ENCODE data around the gene INAFM2.

The INAFM2 gene

GRCh38 chr15:40335938-40336743, 12.6 kb downstream of the INAFM2 start:
- no peak for TF ChIP-seq CTCF (conservative IDR thresholded peaks at IDR 0.05; ENCODE audit: low read depth)
- ChIA-PET CTCF (interaction anchor here (0.6 to 4.1 kb wide), 9 partner anchors 9 to 233 kb away, joined by 3 to 34 read pairs (median 3); no protein-coding TSS in a partner anchor), POLR2A (ENCODE audit: low non-redundant PET) (interaction anchor here (0.6 kb wide), 1 partner anchor 11 kb away, joined by 3 read pairs; no protein-coding TSS in a partner anchor)
- H3K27ac ChIP-seq: peak overlapping the region; percentile 99
- no peak for DNase-seq (ENCODE audit: low spot score)

GRCh38 chr15:40336744-40337122, 13.2 kb downstream of the INAFM2 start:
- POLR2A ChIA-PET (ENCODE audit: low non-redundant PET): interaction anchor here (0.6 kb wide), 2 partner anchors 12 to 44 kb away, joined by 3 read pairs; no protein-coding TSS in a partner anchor
- H3K27ac ChIP-seq: peak overlapping the region; percentile 99

GRCh38 chr15:40337597-40337996, 14.1 kb downstream of the INAFM2 start:
- POLR2A ChIA-PET (ENCODE audit: low non-redundant PET): no interaction called here
- no peak for TF ChIP-seq CTCF (conservative IDR thresholded peaks at IDR 0.05; ENCODE audit: low read depth)
- peak overlapping the region; percentile 99 for H3K27ac ChIP-seq
- CTCF ChIA-PET: interaction anchor here (0.5 to 8.3 kb wide), 16 partner anchors 9 to 127 kb away, joined by 3 to 112 read pairs (median 4); partner anchors contain the start of gene INAFM2
- DNase-seq (ENCODE audit: low spot score): no peak

More at GRCh38 chr15:40336744-40337122, 13.2 kb downstream of the INAFM2 start:
- no peak for TF ChIP-seq CTCF (conservative IDR thresholded peaks at IDR 0.05; ENCODE audit: low read depth)
- DNase-seq (ENCODE audit: low spot score): no peak
- CTCF ChIA-PET: interaction anchor here (0.6 to 4.1 kb wide), 11 partner anchors 10 to 234 kb away, joined by 3 to 34 read pairs (median 3); no protein-coding TSS in a partner anchor

- peak; percentile 88 for TF ChIP-seq CTCF (conservative IDR thresholded peaks at IDR 0.05; ENCODE audit: low read depth)
- H3K27ac ChIP-seq: peak overlapping the region; percentile 99
- DNase-seq (ENCODE audit: low spot score): peak; percentile 78
- ChIA-PET CTCF (interaction anchor here (0.5 to 8.3 kb wide), 22 partner anchors 9 to 1230 kb away, joined by 3 to 112 read pairs (median 4); partner anchors contain the start of gene INAFM2), POLR2A (ENCODE audit: low non-redundant PET) (no interaction called here)
Measured at GRCh38 chr15:40338041-40338657, 14.7 kb downstream of the INAFM2 start.

GRCh38 chr15:40338921-40339620, 15.6 kb downstream of the INAFM2 start:
- peak overlapping the region; percentile 99 for H3K27ac ChIP-seq
- TF ChIP-seq CTCF (conservative IDR thresholded peaks at IDR 0.05; ENCODE audit: low read depth): no peak
- CTCF ChIA-PET: interaction anchor here (0.5 to 8.3 kb wide), 17 partner anchors 10 to 1229 kb away, joined by 3 to 112 read pairs (median 4); partner anchors contain the start of gene INAFM2
- POLR2A ChIA-PET (ENCODE audit: low non-redundant PET): no interaction called here
- DNase-seq (ENCODE audit: low spot score): peak; percentile 90

GRCh38 chr15:40339621-40339945, 16.1 kb downstream of the INAFM2 start:
- H3K27ac ChIP-seq: peak overlapping the region; percentile 99

More at GRCh38 chr15:40339621-40339945, 16.1 kb downstream of the INAFM2 start:
- DNase-seq (ENCODE audit: low spot score): no peak
- ChIA-PET CTCF (interaction anchor here (0.7 to 8.3 kb wide), 11 partner anchors 11 to 82 kb away, joined by 3 to 112 read pairs (median 5); partner anchors contain the start of gene INAFM2), POLR2A (ENCODE audit: low non-redundant PET) (no interaction called here)
- no peak; the same call in 1 of the 2 replicates for TF ChIP-seq CTCF (conservative IDR thresholded peaks at IDR 0.05; ENCODE audit: low read depth)

Measured in RWPE1 (cell line).